ENCODE measurements around the gene BAIAP2.

DNA sequence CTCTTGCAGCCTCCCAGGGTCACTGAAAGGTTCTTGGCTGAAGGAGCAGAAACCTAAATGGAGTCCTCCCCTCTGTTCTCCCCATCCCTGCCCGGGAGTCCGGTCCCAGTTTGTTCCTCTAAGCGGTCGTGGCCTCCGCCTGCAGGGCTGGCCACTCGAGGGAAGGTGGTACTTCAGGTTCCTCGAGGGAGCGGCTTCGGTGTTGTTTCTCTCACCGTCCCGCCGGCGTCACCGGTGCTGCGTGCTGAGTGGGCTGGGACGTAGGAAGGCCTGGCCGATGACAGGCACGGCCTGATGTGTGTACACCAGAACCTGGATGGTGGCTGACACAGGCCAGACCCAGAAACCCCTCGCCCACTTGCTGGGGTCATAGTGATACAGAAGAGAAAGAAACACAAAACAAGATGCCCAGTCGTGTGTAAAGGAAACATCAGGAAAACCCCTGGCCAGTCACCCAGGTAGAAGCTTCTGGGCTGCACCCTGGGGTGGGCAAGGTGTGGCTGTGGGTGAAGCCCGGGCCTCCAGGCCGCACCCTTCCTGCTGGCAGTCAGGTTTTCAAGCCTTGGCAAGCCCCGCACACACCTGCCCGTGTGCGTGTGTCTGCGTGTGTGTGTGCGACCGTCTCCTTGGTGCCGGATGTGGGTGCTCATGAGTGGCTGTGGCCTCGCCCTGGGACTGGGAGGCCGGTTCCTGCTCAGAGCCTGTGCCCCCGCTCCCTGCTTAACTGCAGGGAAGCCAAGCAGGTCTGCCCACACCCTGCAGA is 52.0 kb downstream of the BAIAP2 start:
- no peak for TF ChIP-seq POLR2A (IDR thresholded peaks at IDR 0.05)
- TF ChIP-seq, protein P1, sequence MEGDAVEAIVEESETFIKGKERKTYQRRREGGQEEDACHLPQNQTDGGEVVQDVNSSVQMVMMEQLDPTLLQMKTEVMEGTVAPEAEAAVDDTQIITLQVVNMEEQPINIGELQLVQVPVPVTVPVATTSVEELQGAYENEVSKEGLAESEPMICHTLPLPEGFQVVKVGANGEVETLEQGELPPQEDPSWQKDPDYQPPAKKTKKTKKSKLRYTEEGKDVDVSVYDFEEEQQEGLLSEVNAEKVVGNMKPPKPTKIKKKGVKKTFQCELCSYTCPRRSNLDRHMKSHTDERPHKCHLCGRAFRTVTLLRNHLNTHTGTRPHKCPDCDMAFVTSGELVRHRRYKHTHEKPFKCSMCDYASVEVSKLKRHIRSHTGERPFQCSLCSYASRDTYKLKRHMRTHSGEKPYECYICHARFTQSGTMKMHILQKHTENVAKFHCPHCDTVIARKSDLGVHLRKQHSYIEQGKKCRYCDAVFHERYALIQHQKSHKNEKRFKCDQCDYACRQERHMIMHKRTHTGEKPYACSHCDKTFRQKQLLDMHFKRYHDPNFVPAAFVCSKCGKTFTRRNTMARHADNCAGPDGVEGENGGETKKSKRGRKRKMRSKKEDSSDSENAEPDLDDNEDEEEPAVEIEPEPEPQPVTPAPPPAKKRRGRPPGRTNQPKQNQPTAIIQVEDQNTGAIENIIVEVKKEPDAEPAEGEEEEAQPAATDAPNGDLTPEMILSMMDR (IDR thresholded peaks at IDR 0.05): no peak
